Spleen (tissue), 7 donors: ENCODE results near the gene CCNL1.

Experiments used
- CTCF ChIP-seq, 11 experiments: fragments of 200-600 bp in 7 of 11; fragments of 450-650 bp in 4 of 11; sonication (generic) in 4 of 11; IDR thresholded peaks in 8 of 11; conservative IDR thresholded peaks in 3 of 11; 1 replicate in 7 of 11; 2 replicates in 4 of 11; pipeline versions ENCODE4 v1.4.0 to v1.8.0; 2016 to 2021; ENCODE audit warnings: antibody characterized with exemption in 11 of 11, inconsistent platforms in 4 of 11, mild to moderate bottlenecking in 1 of 11
- POLR2A ChIP-seq, 3 donors: fragments of 450-650 bp; IDR thresholded peaks; one replicate each; pipeline ENCODE4 v1.5.1; 2017; ENCODE audit warnings: antibody characterized with exemption in 3 of 3, mild to moderate bottlenecking in 1 of 3
- POLR2AphosphoS5 ChIP-seq, 3 donors: sonication (generic); formaldehyde crosslinking; IDR thresholded peaks; one replicate each; pipeline ENCODE4 v1.5.1; 2017; ENCODE audit warnings: antibody characterized with exemption in 3 of 3
- donor health status: DM: no; HTN: no; CAD: no; lungs with moderate emphysema.
- donor health status: DM: no; HTN: no; CAD: no.
- donor health status: DM: no; HTN: no; CAD: no.

GRCh38 chr3:157157836-157158235 lies 2.1 kb downstream of the CCNL1 start:
- no peak for TF ChIP-seq CTCF (IDR thresholded peaks at IDR 0.05 in 8 of 11, conservative IDR thresholded peaks at IDR 0.05 in 3 of 11)
- TF ChIP-seq POLR2A (IDR thresholded peaks at IDR 0.05) = no peak
- TF ChIP-seq POLR2AphosphoS5 (IDR thresholded peaks at IDR 0.05) = no peak
